Measurements from ENCODE around the gene JPH2.

DNA sequence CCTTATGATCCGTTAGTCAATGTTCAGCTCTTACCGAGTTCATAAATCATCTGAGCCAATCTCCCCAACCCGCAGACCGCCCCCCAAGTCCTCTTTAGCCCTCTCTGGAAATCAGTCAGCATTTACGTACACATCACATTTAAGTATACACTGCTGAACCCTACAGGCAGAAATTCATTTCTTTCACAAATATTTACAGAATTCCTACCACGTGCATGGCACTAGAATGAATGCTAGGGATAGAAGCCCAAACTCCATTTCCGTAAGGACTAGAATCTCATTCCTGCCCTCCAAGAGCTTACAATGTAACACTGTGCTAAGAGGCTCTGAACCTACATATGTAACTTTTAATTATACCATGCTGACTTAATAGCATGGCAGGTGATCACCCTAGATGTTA, 21.8 kb upstream of the JPH2 start:
- TF ChIP-seq, protein P1, sequence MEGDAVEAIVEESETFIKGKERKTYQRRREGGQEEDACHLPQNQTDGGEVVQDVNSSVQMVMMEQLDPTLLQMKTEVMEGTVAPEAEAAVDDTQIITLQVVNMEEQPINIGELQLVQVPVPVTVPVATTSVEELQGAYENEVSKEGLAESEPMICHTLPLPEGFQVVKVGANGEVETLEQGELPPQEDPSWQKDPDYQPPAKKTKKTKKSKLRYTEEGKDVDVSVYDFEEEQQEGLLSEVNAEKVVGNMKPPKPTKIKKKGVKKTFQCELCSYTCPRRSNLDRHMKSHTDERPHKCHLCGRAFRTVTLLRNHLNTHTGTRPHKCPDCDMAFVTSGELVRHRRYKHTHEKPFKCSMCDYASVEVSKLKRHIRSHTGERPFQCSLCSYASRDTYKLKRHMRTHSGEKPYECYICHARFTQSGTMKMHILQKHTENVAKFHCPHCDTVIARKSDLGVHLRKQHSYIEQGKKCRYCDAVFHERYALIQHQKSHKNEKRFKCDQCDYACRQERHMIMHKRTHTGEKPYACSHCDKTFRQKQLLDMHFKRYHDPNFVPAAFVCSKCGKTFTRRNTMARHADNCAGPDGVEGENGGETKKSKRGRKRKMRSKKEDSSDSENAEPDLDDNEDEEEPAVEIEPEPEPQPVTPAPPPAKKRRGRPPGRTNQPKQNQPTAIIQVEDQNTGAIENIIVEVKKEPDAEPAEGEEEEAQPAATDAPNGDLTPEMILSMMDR (conservative IDR thresholded peaks at IDR 0.05; ENCODE audit: low read depth, low read length) = no peak
- no peak for TF ChIP-seq EZH2 (IDR thresholded peaks at IDR 0.05; ENCODE audit: low read length, unreplicated experiment)
- TF ChIP-seq EZH2phosphoT487 (IDR thresholded peaks at IDR 0.05; ENCODE audit: borderline replicate concordance, low read length) = no peak

Data from PC-3 (cell line).